HG02970 (cell line): Measurements from ENCODE around the gene CRTC1.
"Not testable (repeated sequence)": the region's sequence is repeated elsewhere in the genome, so short reads cannot be mapped to it uniquely, and the experiment has no call there.

Source experiments
- ATAC-seq: cut with Tn5 transposase; IDR thresholded peaks from one replicate; pipeline ENCODE4 v1.9.1; 2021; ENCODE audit warnings: mild to moderate bottlenecking, moderate library complexity, moderate number of reproducible peaks; ENCODE audit not compliant: unreplicated experiment, low FRiP score

The CRTC1 gene

DNA sequence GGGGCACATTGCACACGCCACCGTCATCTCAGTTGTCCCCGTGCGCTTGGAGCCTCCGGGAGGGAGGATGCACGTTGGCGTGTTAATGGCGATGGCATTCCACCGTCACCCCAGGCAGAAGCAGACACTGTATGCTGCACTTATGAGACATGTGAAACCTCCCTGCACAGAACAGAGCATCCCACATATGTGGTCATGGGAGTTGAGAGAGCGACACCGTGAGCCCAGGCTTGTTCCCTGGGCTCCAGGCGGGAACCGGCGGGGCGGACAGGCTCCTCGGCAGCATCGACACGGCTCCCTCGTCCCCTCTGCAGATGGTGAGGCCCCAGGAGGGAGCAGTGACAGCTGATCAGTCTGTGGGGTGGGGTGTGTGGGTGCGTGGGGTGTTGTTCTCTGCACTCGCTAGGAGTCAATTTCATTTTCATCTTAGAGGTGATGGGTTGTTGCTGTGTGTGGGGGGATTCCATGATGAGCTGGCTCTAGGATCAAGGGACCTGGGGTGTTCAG, 40.4 kb downstream of the CRTC1 start:
- no peak for ATAC-seq

- ATAC-seq, result no peak
Observed at GRCh38 chr19:18725841-18726770, 42.6 kb downstream of the CRTC1 start.

DNA sequence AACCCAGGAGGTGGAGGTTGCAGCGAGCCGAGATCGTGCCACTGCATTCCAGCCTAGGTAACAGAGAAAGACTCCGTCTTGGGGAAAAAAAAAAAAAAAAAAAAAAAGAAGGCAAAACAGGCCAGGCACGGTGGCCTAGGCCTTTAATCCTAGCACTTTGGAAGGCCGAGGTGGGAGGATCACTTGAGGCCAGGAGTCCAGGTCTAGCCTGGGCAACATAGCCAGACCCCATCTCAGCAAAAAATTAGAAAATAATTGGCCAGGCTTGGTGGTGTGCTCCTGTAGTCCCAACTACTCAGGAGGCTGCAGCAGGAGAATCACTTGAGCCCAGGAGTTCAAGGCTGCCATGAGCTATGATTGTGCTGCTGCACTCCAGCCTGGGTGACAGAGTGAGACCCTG, 43.4 kb downstream of the CRTC1 start:
- ATAC-seq, result no peak

GRCh38 chr19:18727602-18728001, 44.1 kb downstream of the CRTC1 start:
- not testable (repeated sequence) for ATAC-seq

DNA sequence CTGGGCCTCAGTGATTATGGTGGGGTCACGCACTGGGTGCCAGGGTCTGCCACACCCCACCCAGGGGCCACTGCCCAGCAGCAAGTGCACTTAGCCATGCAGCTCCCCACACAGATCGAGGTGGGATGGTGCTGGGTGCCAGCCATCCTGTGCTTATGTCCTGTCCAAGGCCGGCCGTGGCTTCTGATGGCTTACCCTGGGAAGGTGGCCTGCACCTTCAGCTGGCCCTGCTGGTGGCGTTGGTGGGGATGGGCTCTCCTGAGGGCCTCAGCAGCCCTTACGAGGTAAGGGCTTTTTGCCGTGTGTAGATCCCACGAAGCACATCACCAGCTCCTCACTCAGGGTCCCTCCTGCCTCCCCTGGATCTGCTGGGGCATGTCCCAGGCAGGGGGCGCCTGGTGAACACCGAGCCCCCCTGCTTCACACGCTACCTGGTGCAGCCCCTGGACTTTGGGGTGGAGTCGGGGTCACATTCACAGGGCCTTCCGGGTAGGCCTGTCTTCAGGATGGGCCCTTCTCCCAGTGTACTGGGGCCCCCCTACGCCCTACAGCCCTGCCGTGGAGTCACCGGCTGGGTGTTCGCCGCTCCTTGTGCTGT, 46.6 kb downstream of the CRTC1 start:
- no peak for ATAC-seq

- ATAC-seq, result no peak
Observed at GRCh38 chr19:18730885-18731513, 47.5 kb downstream of the CRTC1 start.

DNA sequence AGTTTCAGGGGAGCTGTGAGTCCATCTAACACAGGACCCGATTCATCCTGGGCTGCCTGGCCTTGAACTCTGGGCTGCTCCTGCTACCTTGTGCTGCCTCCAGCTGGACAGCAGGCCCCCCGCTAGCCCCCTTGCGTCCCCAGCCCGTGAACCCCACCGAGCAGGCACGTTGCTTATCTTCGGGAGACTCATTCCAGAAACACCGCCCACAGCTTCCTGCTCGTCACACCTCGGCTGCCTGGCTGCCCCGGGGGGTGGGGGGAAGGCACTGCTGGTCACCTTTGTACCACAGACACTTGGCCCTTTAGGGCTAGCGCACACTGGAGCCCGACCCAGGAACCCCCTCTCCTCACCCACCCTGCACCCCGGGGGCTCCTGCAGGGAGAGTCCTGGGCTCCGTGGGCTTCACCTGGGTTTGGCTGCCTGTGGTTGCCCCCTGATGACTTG, 48.1 kb downstream of the CRTC1 start:
- ATAC-seq, result no peak

- ATAC-seq, result no peak
Observed at GRCh38 chr19:18733196-18733647, 49.7 kb downstream of the CRTC1 start.

DNA sequence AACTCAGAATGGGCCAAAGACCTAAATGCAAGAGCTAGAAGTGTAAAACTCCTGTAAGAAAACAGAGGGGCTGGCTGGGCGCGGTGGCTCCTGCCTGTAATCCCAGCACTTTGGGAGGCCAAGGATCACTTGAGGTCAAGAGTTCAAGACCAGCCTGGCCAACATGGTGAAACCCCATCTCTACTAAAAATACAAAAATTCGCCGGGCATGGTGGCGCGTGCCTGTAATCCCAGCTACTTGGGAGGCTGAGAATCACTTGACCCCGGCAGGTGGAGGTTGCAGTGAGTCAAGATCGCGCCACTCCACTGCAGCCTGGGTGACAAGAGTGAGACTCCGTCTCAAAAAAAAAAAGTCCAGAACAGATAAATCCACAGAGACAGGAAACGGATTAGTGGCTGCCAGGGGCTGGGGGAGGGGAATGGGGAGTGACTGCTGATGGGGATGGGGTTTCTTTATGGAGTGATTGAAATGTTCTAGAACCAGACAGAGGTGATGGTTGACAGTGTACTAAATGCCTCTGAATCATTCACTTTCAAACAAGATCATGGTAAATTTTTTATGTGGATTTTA, 50.4 kb downstream of the CRTC1 start:
- ATAC-seq, result not testable (repeated sequence)

DNA sequence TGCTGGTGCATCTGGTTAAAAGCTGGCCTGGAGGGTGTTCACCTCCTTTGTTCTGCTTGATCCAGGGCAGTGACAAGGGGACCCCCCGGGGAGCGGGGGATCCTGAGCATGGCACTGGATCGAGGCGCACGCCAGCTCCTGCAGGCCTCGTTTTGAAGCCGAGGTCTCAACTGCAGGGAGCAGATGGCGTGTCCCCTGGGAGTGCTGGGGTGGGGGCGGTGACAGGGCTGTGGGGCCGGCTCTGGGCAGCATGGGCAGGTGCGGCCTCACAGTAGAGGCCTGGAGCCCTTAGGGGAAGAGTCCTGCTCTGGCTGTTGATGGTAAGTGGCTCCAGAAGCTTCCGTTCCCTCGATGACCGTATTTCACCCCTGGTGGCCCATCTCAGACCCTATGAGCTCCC, 51.8 kb downstream of the CRTC1 start:
- no peak for ATAC-seq

DNA sequence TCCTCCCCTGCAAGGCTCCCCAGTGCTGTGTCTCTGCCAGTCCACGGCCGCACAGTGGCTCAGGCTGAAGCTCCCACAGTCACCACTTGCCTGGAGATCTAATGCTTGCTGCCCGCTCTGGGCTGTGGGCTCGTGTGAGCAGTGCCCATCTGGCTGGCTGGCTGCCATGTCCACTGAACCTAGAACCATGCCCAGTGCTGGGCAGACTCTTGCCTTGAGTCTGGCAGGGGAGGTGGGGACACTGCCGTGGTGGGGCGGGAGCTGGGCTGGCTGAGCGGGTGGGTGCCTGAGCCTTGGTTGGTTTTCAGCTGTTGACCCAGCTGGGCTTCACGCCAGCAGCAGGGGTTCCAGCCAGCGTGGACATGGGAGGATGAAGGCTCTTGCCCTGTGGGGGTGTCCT, 52.3 kb downstream of the CRTC1 start:
- ATAC-seq, result no peak

GRCh38 chr19:18736415-18737336, 53.2 kb downstream of the CRTC1 start:
- ATAC-seq, result no peak

DNA sequence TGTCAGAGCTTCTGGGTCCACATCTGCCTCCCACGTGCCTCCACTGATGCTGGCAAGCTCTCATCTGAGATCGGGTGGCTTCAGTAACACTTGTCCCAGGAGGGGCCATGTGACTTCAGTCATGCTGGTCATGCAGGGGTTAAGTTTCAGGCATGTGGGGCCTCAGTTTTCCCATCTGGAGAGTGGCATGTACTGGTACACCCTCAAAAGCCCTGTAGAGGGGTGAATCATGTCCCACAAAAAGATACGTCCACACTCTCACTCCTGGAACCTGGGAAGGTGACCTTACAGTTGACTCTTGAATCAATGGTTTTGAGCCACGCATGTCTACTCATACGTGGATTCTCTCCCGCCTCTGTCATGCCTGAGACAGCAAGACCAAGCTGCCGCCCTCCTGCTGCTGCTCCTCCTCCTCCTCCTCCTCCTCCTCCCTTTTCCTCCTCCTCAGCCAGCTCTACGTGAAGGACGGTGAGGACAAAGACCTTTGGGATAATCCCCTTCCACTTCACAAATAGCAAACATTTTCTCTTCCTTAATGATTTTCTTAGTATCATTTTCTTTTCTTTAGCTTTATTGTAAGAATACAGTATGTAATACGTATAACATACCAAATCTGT, 54.0 kb downstream of the CRTC1 start:
- ATAC-seq, result no peak

GRCh38 chr19:18737954-18738351, 54.5 kb downstream of the CRTC1 start:
- no peak for ATAC-seq

GRCh38 chr19:18738961-18739690, 55.6 kb downstream of the CRTC1 start:
- ATAC-seq, result no peak

DNA sequence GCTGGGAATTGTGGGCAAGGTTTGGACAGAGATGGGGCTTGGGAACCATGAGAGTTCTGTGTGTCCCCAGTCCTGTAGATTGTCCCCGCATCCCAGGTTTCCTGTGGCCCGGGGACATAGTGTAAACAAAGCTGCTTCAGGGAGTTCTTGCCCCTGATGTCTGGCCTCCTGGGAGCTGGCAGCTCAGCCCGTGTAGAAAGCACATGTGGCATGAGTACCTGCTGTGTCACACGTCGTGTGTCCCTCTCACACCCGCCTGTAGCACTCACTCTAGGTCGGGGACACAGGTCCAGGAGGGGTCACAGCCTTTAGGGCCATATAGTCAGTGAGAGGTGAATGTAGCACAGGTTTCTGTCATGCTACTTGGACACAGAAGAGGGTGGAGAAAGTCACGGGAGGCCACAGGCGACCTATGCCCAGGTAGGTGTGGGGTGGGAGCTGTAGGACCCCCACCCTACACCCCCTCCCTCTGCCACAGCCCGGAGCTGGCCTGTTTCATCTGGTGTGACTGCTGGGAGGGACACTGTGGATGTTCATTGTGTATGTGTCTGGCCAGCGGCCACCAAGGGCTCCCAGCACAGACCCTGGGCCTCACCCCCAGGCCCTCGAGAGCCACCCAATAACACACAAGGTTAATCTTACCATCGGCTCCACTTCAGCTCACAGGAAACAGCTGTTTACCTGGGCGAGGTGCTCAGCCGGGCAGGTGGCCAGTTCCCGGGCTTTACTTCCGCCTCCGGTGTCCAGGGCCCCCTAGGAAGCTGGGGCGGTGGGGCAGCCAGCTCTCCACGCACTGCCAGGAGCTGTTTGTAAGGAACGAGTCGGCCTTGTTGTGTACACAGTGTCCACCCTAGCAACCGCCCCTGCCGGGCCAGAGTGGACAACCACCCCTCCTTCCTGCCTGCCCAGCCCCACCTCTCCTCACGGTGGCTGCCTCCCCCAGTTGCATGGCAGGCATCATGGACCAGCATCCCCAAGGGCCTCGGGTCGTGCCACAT, 57.9 kb downstream of the CRTC1 start:
- no peak for ATAC-seq

- ATAC-seq, result no peak
Observed at GRCh38 chr19:18742324-18742723, 58.8 kb downstream of the CRTC1 start.
